Measurements from ENCODE around the gene SPANXC. TPM values are rescaled to one million over a fixed set of nuclear protein-coding genes. Genes with fewer than 3 reads are reported as not detected.
A peak's percentile ranks its signal among the peaks of the same experiment; 100 is the strongest.
"Not testable (repeated sequence)": the region's sequence is repeated elsewhere in the genome, so short reads cannot be mapped to it uniquely, and the experiment has no call there.

SPANXC gene, protein sequence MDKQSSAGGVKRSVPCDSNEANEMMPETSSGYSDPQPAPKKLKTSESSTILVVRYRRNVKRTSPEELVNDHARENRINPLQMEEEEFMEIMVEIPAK
- not detected in 2 replicates for total RNA-seq (2021)
- not detected for Bru-seq, nascent RNA
- BruChase-seq, experiment 1, labeled RNA remaining after a 2-hour chase: not detected
- BruChase-seq, experiment 2, labeled RNA remaining after a 6-hour chase: not detected
- long read RNA-seq: 0 reads

- H3K27me3 ChIP-seq (replicated peaks; ENCODE audit: insufficient read depth, low read depth, low read length, poor library complexity); H3K27ac ChIP-seq (ENCODE audit: low read depth, low read length, poor library complexity, severe bottlenecking); CTCF ChIA-PET; intact Hi-C loops (cut with micrococcal nuclease; ENCODE audit: unreplicated experiment); DNase-seq (ENCODE audit: low spot score); H3K4me3 ChIP-seq (ENCODE audit: low read depth, low read length, poor library complexity, severe bottlenecking); BruUV-seq (replicated peaks); H3K4me1 ChIP-seq (ENCODE audit: insufficient read depth, low read length, poor library complexity, severe bottlenecking); POLR2A ChIA-PET (ENCODE audit: low non-redundant PET); H3K9me3 ChIP-seq (ENCODE audit: low read depth, low read length, poor library complexity, severe bottlenecking); H3K36me3 ChIP-seq (ENCODE audit: insufficient read depth, low read length, poor library complexity, severe bottlenecking): not testable (repeated sequence)
Observed at GRCh38 chrX:141242417-141242816, at the start of gene SPANXC. SPANXC (minus strand) TSS chrX:141242517; CDS start chrX:141242457, 60 bp downstream.

DNA sequence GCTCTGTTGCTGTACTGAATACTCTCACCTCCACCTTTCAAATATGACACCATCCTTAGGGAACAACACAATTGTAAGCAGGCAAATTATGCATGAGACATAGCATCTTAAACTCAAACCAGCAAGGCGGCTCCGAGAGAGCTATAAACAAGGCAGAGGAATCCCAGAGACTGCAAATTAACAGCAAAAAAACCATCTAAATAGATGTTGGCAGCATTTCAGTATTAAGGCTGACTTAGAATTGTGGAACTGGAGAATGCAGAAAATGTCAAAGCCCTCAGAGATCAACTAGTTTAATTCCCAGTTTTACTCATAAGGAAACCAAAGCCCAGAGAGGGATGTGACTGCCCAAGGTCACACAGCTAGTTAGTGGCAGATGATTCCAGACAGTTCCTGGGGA, 37.2 kb upstream of the SPANXC start:
- Histone ChIP-seq H3K9me3 (ENCODE audit: low read depth, low read length, poor library complexity, severe bottlenecking) (no peaks in the 10 kb centered on the region), H3K27ac (ENCODE audit: low read depth, low read length, poor library complexity, severe bottlenecking) (no peak overlapping the region), H3K4me1 (ENCODE audit: insufficient read depth, low read length, poor library complexity, severe bottlenecking) (no peaks in the 10 kb centered on the region), H3K4me3 (ENCODE audit: low read depth, low read length, poor library complexity, severe bottlenecking) (no peak overlapping the region), H3K27me3 (replicated peaks; ENCODE audit: insufficient read depth, low read depth, low read length, poor library complexity) (no peaks in the 10 kb centered on the region), H3K36me3 (ENCODE audit: insufficient read depth, low read length, poor library complexity, severe bottlenecking) (no peaks in the 10 kb centered on the region)
- CTCF ChIA-PET: no interaction called here
- intact Hi-C loops (cut with micrococcal nuclease; ENCODE audit: unreplicated experiment): loop anchor here (5.0 kb wide), 1 partner anchor 362 kb away; no protein-coding TSS in a partner anchor
- POLR2A ChIA-PET (ENCODE audit: low non-redundant PET): no interaction called here
- TF ChIP-seq EZH2 (IDR thresholded peaks at IDR 0.05; ENCODE audit: borderline replicate concordance, low read depth, low read length, poor library complexity, severe bottlenecking): no peak
- TF ChIP-seq CTCF (conservative IDR thresholded peaks at IDR 0.05; ENCODE audit: low read depth, low read length): no peak
- no peak for DNase-seq (ENCODE audit: low spot score)
- no TSS peak for BruUV-seq (replicated peaks)

- H3K4me3 ChIP-seq (ENCODE audit: low read depth, low read length, poor library complexity, severe bottlenecking): no peak overlapping the region
- H3K27ac ChIP-seq (ENCODE audit: low read depth, low read length, poor library complexity, severe bottlenecking): no peak overlapping the region
- peak; percentile 39 for DNase-seq (ENCODE audit: low spot score)
- H3K4me1 ChIP-seq (ENCODE audit: insufficient read depth, low read length, poor library complexity, severe bottlenecking): no peaks in the 10 kb centered on the region
- no peaks in the 10 kb centered on the region for H3K27me3 ChIP-seq (replicated peaks; ENCODE audit: insufficient read depth, low read depth, low read length, poor library complexity)
- H3K9me3 ChIP-seq (ENCODE audit: low read depth, low read length, poor library complexity, severe bottlenecking): no peaks in the 10 kb centered on the region
- intact Hi-C loops (cut with micrococcal nuclease; ENCODE audit: unreplicated experiment): loop anchor here (5.0 kb wide), 1 partner anchor 361 kb away; no protein-coding TSS in a partner anchor
- H3K36me3 ChIP-seq (ENCODE audit: insufficient read depth, low read length, poor library complexity, severe bottlenecking): no peaks in the 10 kb centered on the region
- CTCF ChIA-PET: no interaction called here
- POLR2A ChIA-PET (ENCODE audit: low non-redundant PET): no interaction called here
- BruUV-seq (replicated peaks): no TSS peak
- TF ChIP-seq EZH2 (IDR thresholded peaks at IDR 0.05; ENCODE audit: borderline replicate concordance, low read depth, low read length, poor library complexity, severe bottlenecking): no peak
- TF ChIP-seq CTCF (conservative IDR thresholded peaks at IDR 0.05; ENCODE audit: low read depth, low read length): peak; percentile 65
Observed at GRCh38 chrX:141278306-141278705, 36.0 kb upstream of the SPANXC start.

DNA sequence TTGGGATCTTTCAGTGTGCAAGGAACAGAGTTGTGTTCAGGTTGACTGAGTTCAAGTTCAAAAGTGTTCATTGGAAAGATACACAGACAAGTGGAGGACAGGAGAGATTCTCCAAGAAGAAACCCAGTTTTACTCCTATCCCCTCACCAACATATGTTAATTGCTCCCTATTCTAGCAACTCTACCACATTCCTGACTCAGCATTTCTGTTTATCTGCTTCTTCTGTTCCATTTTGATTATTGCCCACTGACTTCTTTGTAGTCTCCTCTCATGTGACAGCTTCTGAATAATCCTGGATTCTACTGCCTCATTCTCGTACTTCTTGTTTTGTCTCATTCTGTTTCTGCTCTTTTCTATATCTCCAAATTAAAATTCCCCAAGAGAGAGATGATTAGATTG, 15.8 kb upstream of the SPANXC start:
- Histone ChIP-seq H3K4me1 (ENCODE audit: insufficient read depth, low read length, poor library complexity, severe bottlenecking) (no peaks in the 10 kb centered on the region), H3K36me3 (ENCODE audit: insufficient read depth, low read length, poor library complexity, severe bottlenecking) (no peaks in the 10 kb centered on the region), H3K4me3 (ENCODE audit: low read depth, low read length, poor library complexity, severe bottlenecking) (no peak overlapping the region), H3K9me3 (ENCODE audit: low read depth, low read length, poor library complexity, severe bottlenecking) (peaks cover 17% of the 10 kb centered on the region), H3K27me3 (replicated peaks; ENCODE audit: insufficient read depth, low read depth, low read length, poor library complexity) (no peaks in the 10 kb centered on the region), H3K27ac (ENCODE audit: low read depth, low read length, poor library complexity, severe bottlenecking) (no peak overlapping the region)
- ChIA-PET CTCF (no interaction called here), POLR2A (ENCODE audit: low non-redundant PET) (no interaction called here)
- DNase-seq (ENCODE audit: low spot score): no peak
- TF ChIP-seq CTCF (conservative IDR thresholded peaks at IDR 0.05; ENCODE audit: low read depth, low read length): no peak
- no peak for TF ChIP-seq EZH2 (IDR thresholded peaks at IDR 0.05; ENCODE audit: borderline replicate concordance, low read depth, low read length, poor library complexity, severe bottlenecking)
- BruUV-seq (replicated peaks): no TSS peak
- intact Hi-C loops (cut with micrococcal nuclease; ENCODE audit: unreplicated experiment): no loop called here
